ENCODE results near the gene KCNQ1OT1. TPM values are rescaled to one million over a fixed set of nuclear protein-coding genes. Genes with fewer than 3 reads are reported as not detected.

KCNQ1OT1 gene
- total and polyA plus RNA-seq, 2 of the 4 experiments (the other 2 are of a cell fraction), result 0.14 to 2.0 TPM

- BruUV-seq (replicated peaks), result no TSS peak
- WGBS, 2 experiments (ENCODE audit: extremely low coverage in 2 of 2, insufficient read length in 1 of 2), result 81% methylated on average over 9 of the region's 23 CpGs; no CpG with 5 or more reads in 1 of the 2 experiments
- no peak overlapping the region for H3K4ac ChIP-seq (ENCODE audit: low read depth, low read length)
- H4K91ac ChIP-seq (ENCODE audit: insufficient read depth, low read depth, low read length), result no peak overlapping the region
- no peak overlapping the region for H3K4me3 ChIP-seq (ENCODE audit: insufficient read depth, low read depth, low read length)
- no peaks in the 10 kb centered on the region for H4K20me1 ChIP-seq (ENCODE audit: insufficient read depth, low read length)
- no peak overlapping the region for H4K5ac ChIP-seq (ENCODE audit: low read depth, low read length)
- no peak overlapping the region for H4K8ac ChIP-seq (ENCODE audit: low read depth in 2 of 2, low read length in 2 of 2)
- ChIA-PET CTCF (no interaction called here), POLR2A (ENCODE audit: unreplicated experiment) (no interaction called here)
- intact Hi-C loops (cut with micrococcal nuclease) (no loop called here), dilution Hi-C loops (cut with HindIII; ENCODE audit: low sequenced_read_pairs, unreplicated experiment) (no loop called here), in situ Hi-C loops (cut with MboI; ENCODE audit: low sequenced_read_pairs) (no loop called here)
- peaks cover 7% of the 10 kb centered on the region; the same call in 1 of the 2 replicates for H3K27me3 ChIP-seq (ENCODE audit: control insufficient read depth, insufficient read depth, low read length)
- H3K79me1 ChIP-seq (ENCODE audit: low read depth in 1 of 2, low read length in 2 of 2), result no peaks in the 10 kb centered on the region
- no peak overlapping the region for H2BK120ac ChIP-seq (ENCODE audit: low read depth, low read length)
- H3K9me3 ChIP-seq (ENCODE audit: control insufficient read depth, insufficient read depth, low read length), result no peaks in the 10 kb centered on the region; the same call in 1 of the 2 replicates
- no peak overlapping the region for H3K9ac ChIP-seq (ENCODE audit: low read depth, low read length)
- H3K9me1 ChIP-seq (ENCODE audit: insufficient read depth, low read length), result no peaks in the 10 kb centered on the region
- H2AK5ac ChIP-seq (ENCODE audit: low read depth, low read length), result no peak overlapping the region
- H3K18ac ChIP-seq (ENCODE audit: low read depth, low read length), result no peak overlapping the region
- TF ChIP-seq SMC3 (IDR thresholded peaks at IDR 0.05; ENCODE audit: low read depth, low read length) (no peak), NFE2L2 (IDR thresholded peaks at IDR 0.05; ENCODE audit: low read depth, low read length) (no peak), RAD21 (IDR thresholded peaks at IDR 0.05; ENCODE audit: low read length) (no peak), RCOR1 (IDR thresholded peaks at IDR 0.05; ENCODE audit: insufficient replicate concordance, low read length) (no peak), MAFK (IDR thresholded peaks at IDR 0.05; ENCODE audit: low read depth, low read length) (no peak), CEBPB (IDR thresholded peaks at IDR 0.05; ENCODE audit: low read depth, low read length) (no peak), RFX5 (IDR thresholded peaks at IDR 0.05; ENCODE audit: low read depth, low read length) (no peak), FOS (IDR thresholded peaks at IDR 0.05; ENCODE audit: low read depth, low read length) (no peak), USF2 (IDR thresholded peaks at IDR 0.05; ENCODE audit: low read depth, low read length) (no peak), ELK1 (IDR thresholded peaks at IDR 0.05; ENCODE audit: borderline replicate concordance, low read depth, low read length) (no peak), BHLHE40 (IDR thresholded peaks at IDR 0.05; ENCODE audit: low read depth, low read length) (no peak), CTCF (conservative IDR thresholded peaks at IDR 0.05; ENCODE audit: low read depth, low read length) (no peak), MAZ (IDR thresholded peaks at IDR 0.05; ENCODE audit: borderline replicate concordance, low read depth, low read length) (no peak), CHD1 (IDR thresholded peaks at IDR 0.05; ENCODE audit: low read depth, low read length) (no peak), MXI1 (IDR thresholded peaks at IDR 0.05; ENCODE audit: borderline replicate concordance, low read depth, low read length) (no peak)
- no peak overlapping the region for H3K14ac ChIP-seq (replicated peaks; ENCODE audit: low read depth, low read length)
- no peak for DNase-seq
- H3K36me3 ChIP-seq (ENCODE audit: control insufficient read depth, insufficient read depth, low read length), result no peaks in the 10 kb centered on the region
- no peak overlapping the region for H2BK20ac ChIP-seq (ENCODE audit: low read depth, low read length)
- H2AK9ac ChIP-seq (replicated peaks; ENCODE audit: low read depth, low read length, poor library complexity), result no peak overlapping the region
- H3K4me2 ChIP-seq (ENCODE audit: low read depth, low read length), result no peak overlapping the region
- H2AFZ ChIP-seq (replicated peaks; ENCODE audit: low read length, poor library complexity), result no peak overlapping the region
- H2BK5ac ChIP-seq (ENCODE audit: low read depth, low read length, poor library complexity, severe bottlenecking), result no peak overlapping the region
- H3K4me1 ChIP-seq (ENCODE audit: control insufficient read depth, insufficient read depth, low read length), result no peaks in the 10 kb centered on the region
- H2BK15ac ChIP-seq (ENCODE audit: low read depth, low read length), result no peak overlapping the region
- H3K56ac ChIP-seq (ENCODE audit: extremely low read depth, insufficient read depth, low read length), result no peak overlapping the region
- ATAC-seq (ENCODE audit: low read depth), result no peak
- H3K23ac ChIP-seq (ENCODE audit: low read depth, low read length), result no peak overlapping the region
- H3K27ac ChIP-seq (ENCODE audit: insufficient read depth, low read length), result no peak overlapping the region
Measured at GRCh38 chr11:2571598-2572281, 128.1 kb downstream of the KCNQ1OT1 start.
